Activated naive CD8-positive, alpha-beta T cell (primary cell): ENCODE measurements around the gene BTBD17.

Experiments used
- H3K27ac Mint-ChIP-seq: one replicate; pipeline ENCODE4 v1.8.0; 2021; ENCODE audit warnings: mixed read lengths
- H3K27me3 Mint-ChIP-seq: one replicate; pipeline ENCODE4 v1.8.0; 2021; ENCODE audit warnings: mixed read lengths
- H3K36me3 Mint-ChIP-seq: one replicate; pipeline ENCODE4 v1.8.0; 2021; ENCODE audit warnings: mixed read lengths
- H3K4me1 Mint-ChIP-seq: one replicate; pipeline ENCODE4 v1.8.0; 2021; ENCODE audit warnings: low read depth, mixed read lengths
- H3K4me3 Mint-ChIP-seq: one replicate; pipeline ENCODE4 v1.8.0; 2021; ENCODE audit warnings: mild to moderate bottlenecking, mixed read lengths
- H3K9me3 Mint-ChIP-seq: one replicate; pipeline ENCODE4 v1.8.0; 2021; ENCODE audit warnings: low read depth, mixed read lengths

The BTBD17 gene

GRCh38 chr17:74318391-74318790 lies 43.3 kb downstream of the BTBD17 start:
- Mint-ChIP-seq H3K27me3 (peaks cover 10% of the 10 kb centered on the region), H3K27ac (no peak overlapping the region), H3K4me3 (no peak overlapping the region), H3K4me1 (no peaks in the 10 kb centered on the region), H3K36me3 (no peaks in the 10 kb centered on the region), H3K9me3 (no peaks in the 10 kb centered on the region)

- no peaks in the 10 kb centered on the region for H3K4me1 Mint-ChIP-seq
- H3K36me3 Mint-ChIP-seq, result no peaks in the 10 kb centered on the region
- H3K9me3 Mint-ChIP-seq, result no peaks in the 10 kb centered on the region
- no peak overlapping the region for H3K4me3 Mint-ChIP-seq
- peaks cover 5% of the 10 kb centered on the region for H3K27me3 Mint-ChIP-seq
- no peak overlapping the region for H3K27ac Mint-ChIP-seq
Measured at GRCh38 chr17:74317071-74317470, 44.6 kb downstream of the BTBD17 start.

- H3K36me3 Mint-ChIP-seq, result no peaks in the 10 kb centered on the region
- H3K4me3 Mint-ChIP-seq, result no peak overlapping the region
- no peaks in the 10 kb centered on the region for H3K27me3 Mint-ChIP-seq
- H3K27ac Mint-ChIP-seq, result no peak overlapping the region
- H3K4me1 Mint-ChIP-seq, result no peaks in the 10 kb centered on the region
- no peaks in the 10 kb centered on the region for H3K9me3 Mint-ChIP-seq
Measured at GRCh38 chr17:74316220-74316619, 45.4 kb downstream of the BTBD17 start.

- Mint-ChIP-seq H3K4me1 (no peaks in the 10 kb centered on the region), H3K4me3 (no peak overlapping the region), H3K27me3 (no peaks in the 10 kb centered on the region), H3K27ac (no peak overlapping the region), H3K36me3 (no peaks in the 10 kb centered on the region), H3K9me3 (no peaks in the 10 kb centered on the region)
Measured at GRCh38 chr17:74314877-74315276, 46.8 kb downstream of the BTBD17 start.

GRCh38 chr17:74309902-74310301 lies 51.8 kb downstream of the BTBD17 start:
- Mint-ChIP-seq H3K27ac (no peak overlapping the region), H3K36me3 (no peaks in the 10 kb centered on the region), H3K4me1 (peaks cover 8% of the 10 kb centered on the region), H3K27me3 (peaks cover 3% of the 10 kb centered on the region), H3K9me3 (no peaks in the 10 kb centered on the region), H3K4me3 (no peak overlapping the region)

GRCh38 chr17:74307984-74308773 lies 53.5 kb downstream of the BTBD17 start:
- no peak overlapping the region for H3K27ac Mint-ChIP-seq
- no peaks in the 10 kb centered on the region for H3K36me3 Mint-ChIP-seq
- peaks cover 3% of the 10 kb centered on the region for H3K27me3 Mint-ChIP-seq
- no peak overlapping the region for H3K4me3 Mint-ChIP-seq
- H3K9me3 Mint-ChIP-seq, result no peaks in the 10 kb centered on the region
- H3K4me1 Mint-ChIP-seq, result peaks cover 8% of the 10 kb centered on the region
